Psoas muscle (tissue), 8 donors: ENCODE results near the gene ANOS1. TPM values are rescaled to one million over a fixed set of nuclear protein-coding genes. Genes with fewer than 3 reads are reported as not detected.

Experiments used
- ATAC-seq, 4 donors: fragments of 200-7000 bp; cut with Tn5 transposase; one replicate each; pipeline ENCODE4 v1.9.1; 2020; ENCODE audit warnings: moderate library complexity in 3 of 4, mild to moderate bottlenecking in 2 of 4
- DNase-seq, 2 donors: peaks; one replicate each; pipeline ENCODE4 v3.0.0-alpha.2; 2020
- H3K27ac ChIP-seq: fragments of 200-600 bp; one replicate; pipeline ENCODE4 v1.8.0; 2022
- H3K27me3 ChIP-seq, 3 donors: fragments of 200-600 bp in 1 of 3; one replicate each; pipeline versions ENCODE4 v1.6.1 to v1.8.0; 2013 to 2022; ENCODE audit warnings: low read length in 2 of 3, mild to moderate bottlenecking in 2 of 3, moderate library complexity in 1 of 3; ENCODE audit not compliant: insufficient read depth in 3 of 3
- H3K36me3 ChIP-seq, 2 donors: fragments of 200-600 bp in 1 of 2; one replicate each; pipeline versions ENCODE4 v1.6.1 to v1.8.0; 2013 to 2022; ENCODE audit warnings: low read depth in 1 of 2, mild to moderate bottlenecking in 1 of 2, moderate library complexity in 1 of 2; ENCODE audit not compliant: insufficient read depth in 1 of 2
- H3K4me1 ChIP-seq: fragments of 200-600 bp; one replicate; pipeline ENCODE4 v1.8.0; 2022
- H3K4me3 ChIP-seq: fragments of 200-600 bp; one replicate; pipeline ENCODE4 v1.8.0; 2022; ENCODE audit warnings: mild to moderate bottlenecking
- H3K9me3 ChIP-seq: fragments of 200-600 bp; one replicate; pipeline ENCODE4 v1.8.0; 2022
- CTCF ChIP-seq: fragments of 200-600 bp; IDR thresholded peaks from one replicate; pipeline ENCODE4 v1.8.0; 2022; ENCODE audit warnings: antibody characterized with exemption
- WGBS, 3 donors: extraction: QIAGEN DNeasy Blood & Tissue Kit; methylation state at CpG; one replicate each; pipeline versions ENCODE4 v1.1.6 to v1.1.7; 2013; 5-methylcytosine and 5-hydroxymethylcytosine counted together
- intact Hi-C, 2 donors: fragments of 100-400 bp; cut with DNase I; formaldehyde crosslinking; loops; one replicate each; pipeline versions ENCODE4 v1.11.0 to v1.14.2; 2022
- polyA plus RNA-seq, 3 donors: library from polyadenylated mRNA; stranded (reverse); fragments of 200-250 nt; gene quantifications; one replicate each; pipeline ENCODE4 v1.2.3, GENCODE V29; 2013
- total RNA-seq, 4 donors: library from RNA; stranded (reverse); fragmentation: NEBNext Ultra II Directional in 2 of 4; extraction: Animal tissue kit (Norgen Biotek cat#: 25700) in 2 of 4; gene quantifications; one replicate each; pipeline versions ENCODE4 v1.2.1 to v1.2.4, GENCODE V29; 2021 to 2023
- donor health status: healthy with polysubstance abuse.
- donor health status: DM: no; HTN: no; CAD: no; lungs with moderate emphysema.
- donor health status: Bipolar disorder and iron deficiency.
- donor health status: healthy.
- donor health status: DM: yes; HTN: yes; CAD: no.
- donor health status: DM: no; HTN: no; CAD: no.
- donor health status: DM: no; HTN: no; CAD: no.
- donor health status: DM: yes; HTN: yes; CAD: no.

ANOS1 gene
- total and polyA plus RNA-seq, 7 donors, result 0.55 to 11.7 (median 3.4) TPM

- Histone ChIP-seq H3K4me1 (no peaks in the 10 kb centered on the region), H3K27ac (no peak overlapping the region), H3K4me3 (no peak overlapping the region), H3K27me3 (no peaks in the 10 kb centered on the region), H3K9me3 (no peaks in the 10 kb centered on the region), H3K36me3 (no peaks in the 10 kb centered on the region)
- no peak for ATAC-seq
- intact Hi-C loops, result no loop called here
- WGBS, 3 donors, result 54 to 62% (median 62%) methylated on average over 16 of the region's 16 CpGs
- no peak for DNase-seq
- no peak for TF ChIP-seq CTCF
Measured at GRCh38 chrX:8684201-8684965, 47.6 kb downstream of the ANOS1 start.

- Histone ChIP-seq H3K4me1 (no peaks in the 10 kb centered on the region), H3K4me3 (no peak overlapping the region), H3K27me3 (no peaks in the 10 kb centered on the region), H3K36me3 (no peaks in the 10 kb centered on the region), H3K9me3 (no peaks in the 10 kb centered on the region), H3K27ac (no peak overlapping the region)
- intact Hi-C loops, result no loop called here
- no peak for TF ChIP-seq CTCF
- DNase-seq (no peak), ATAC-seq (no peak)
- 73 to 90% (median 79%) methylated on average over 5 of the region's 5 CpGs for WGBS, 3 donors
Measured at GRCh38 chrX:8683687-8684086, 48.2 kb downstream of the ANOS1 start.

GRCh38 chrX:8679550-8679949, 52.4 kb downstream of the ANOS1 start:
- WGBS, 3 donors, result 71 to 94% (median 86%) methylated on average over 7 of the region's 7 CpGs
- no peak for TF ChIP-seq CTCF
- DNase-seq, result no peak

GRCh38 chrX:8675006-8675630, 56.8 kb downstream of the ANOS1 start:
- H3K4me3 ChIP-seq, result no peak overlapping the region
- WGBS, 3 donors, result 74 to 80% (median 77%) methylated on average over 6 of the region's 6 CpGs
- H3K4me1 ChIP-seq, result no peaks in the 10 kb centered on the region
- H3K9me3 ChIP-seq, result no peaks in the 10 kb centered on the region
- no peak for DNase-seq
- H3K27ac ChIP-seq, result no peak overlapping the region
- ATAC-seq, result no peak
- H3K36me3 ChIP-seq, result no peaks in the 10 kb centered on the region
- intact Hi-C loops, result loop anchor here in 1 of 2 donors (5.0 kb wide), 1 partner anchor 42 kb away; no protein-coding TSS in a partner anchor
- no peaks in the 10 kb centered on the region for H3K27me3 ChIP-seq
- no peak for TF ChIP-seq CTCF

More at GRCh38 chrX:8679550-8679949, 52.4 kb downstream of the ANOS1 start:
- Histone ChIP-seq H3K36me3 (no peaks in the 10 kb centered on the region), H3K27me3 (no peaks in the 10 kb centered on the region), H3K9me3 (no peaks in the 10 kb centered on the region), H3K4me3 (no peak overlapping the region), H3K27ac (no peak overlapping the region), H3K4me1 (no peaks in the 10 kb centered on the region)
- intact Hi-C loops, result loop anchor here in 1 of 2 donors (5.0 kb wide), 1 partner anchor 38 kb away; no protein-coding TSS in a partner anchor
- peak in 1 of 4 donors; percentile 48 for ATAC-seq
